DND-41 (cell line): ENCODE data around the gene CRELD1.

Source experiments
- ATAC-seq: fragments of 200-7000 bp; cut with Tn5 transposase; 3 replicates; pipeline ENCODE4 v1.9.1; 2021; ENCODE audit warnings: low read depth; ENCODE audit not compliant: insufficient read depth
- DNase-seq: peaks from one replicate; pipeline ENCODE4 v3.0.0-alpha.2; 2020
- H2AFZ ChIP-seq: 2 replicates; pipeline ENCODE4 v1.6.0; 2012; ENCODE audit warnings: low read depth, low read length
- H3K27ac ChIP-seq: 2 replicates; pipeline ENCODE4 v1.5.1; 2012; ENCODE audit warnings: low read length, inconsistent platforms
- H3K27me3 ChIP-seq: fragments of 200-600 bp; sonication (generic); 2 replicates; pipeline ENCODE4 v1.6.0; 2012; ENCODE audit warnings: low read length, mild to moderate bottlenecking, inconsistent platforms; ENCODE audit not compliant: insufficient read depth, poor library complexity
- H3K36me3 ChIP-seq: 2 replicates; pipeline ENCODE4 v1.5.1; 2012; ENCODE audit warnings: low read length, inconsistent platforms; ENCODE audit not compliant: insufficient read depth
- H3K4me1 ChIP-seq: 2 replicates; pipeline ENCODE4 v1.5.1; 2012; ENCODE audit warnings: mild to moderate bottlenecking, low read length; ENCODE audit not compliant: insufficient read depth
- H3K4me2 ChIP-seq: 2 replicates; pipeline ENCODE4 v1.6.0; 2012; ENCODE audit warnings: mild to moderate bottlenecking, moderate library complexity, low read length, inconsistent platforms; ENCODE audit not compliant: insufficient read depth
- H3K4me3 ChIP-seq, 2 experiments: fragments of 200-600 bp in 1 of 2; shearing (Covaris generic) in 1 of 2; 2 replicates each; pipeline ENCODE4 v1.5.1; 2012 to 2016; ENCODE audit warnings: inconsistent platforms in 2 of 2, low read length in 2 of 2, mild to moderate bottlenecking in 2 of 2, low read depth in 1 of 2, moderate library complexity in 1 of 2
- H3K79me2 ChIP-seq: 2 replicates; pipeline ENCODE4 v1.6.0; 2012; ENCODE audit warnings: low read length, inconsistent platforms; ENCODE audit not compliant: insufficient read depth
- H3K9ac ChIP-seq: 2 replicates; pipeline ENCODE4 v1.6.0; 2012; ENCODE audit warnings: low read depth, mild to moderate bottlenecking, inconsistent platforms, low read length, moderate library complexity
- H3K9me3 ChIP-seq: 2 replicates; pipeline ENCODE4 v1.5.1; 2012; ENCODE audit warnings: low read length, moderate library complexity, mild to moderate bottlenecking, inconsistent platforms; ENCODE audit not compliant: insufficient read depth, severe bottlenecking
- H4K20me1 ChIP-seq: 2 replicates; pipeline ENCODE4 v1.6.0; 2012; ENCODE audit warnings: low read length; ENCODE audit not compliant: insufficient read depth
- EZH2 ChIP-seq: IDR thresholded peaks from 3 replicates; pipeline ENCODE4 v1.6.1; 2012; ENCODE audit warnings: borderline replicate concordance, low read depth, mild to moderate bottlenecking, moderate library complexity, low read length, inconsistent platforms; ENCODE audit not compliant: severe bottlenecking
- TF ChIP-seq, protein P1 (sequence below): IDR thresholded peaks from 2 replicates; pipeline ENCODE4 v1.5.1; 2012; ENCODE audit warnings: borderline replicate concordance, low read length, moderate library complexity, mild to moderate bottlenecking; ENCODE audit not compliant: poor library complexity, severe bottlenecking; ENCODE audit errors: extremely low read depth

Gene CRELD1

DNA sequence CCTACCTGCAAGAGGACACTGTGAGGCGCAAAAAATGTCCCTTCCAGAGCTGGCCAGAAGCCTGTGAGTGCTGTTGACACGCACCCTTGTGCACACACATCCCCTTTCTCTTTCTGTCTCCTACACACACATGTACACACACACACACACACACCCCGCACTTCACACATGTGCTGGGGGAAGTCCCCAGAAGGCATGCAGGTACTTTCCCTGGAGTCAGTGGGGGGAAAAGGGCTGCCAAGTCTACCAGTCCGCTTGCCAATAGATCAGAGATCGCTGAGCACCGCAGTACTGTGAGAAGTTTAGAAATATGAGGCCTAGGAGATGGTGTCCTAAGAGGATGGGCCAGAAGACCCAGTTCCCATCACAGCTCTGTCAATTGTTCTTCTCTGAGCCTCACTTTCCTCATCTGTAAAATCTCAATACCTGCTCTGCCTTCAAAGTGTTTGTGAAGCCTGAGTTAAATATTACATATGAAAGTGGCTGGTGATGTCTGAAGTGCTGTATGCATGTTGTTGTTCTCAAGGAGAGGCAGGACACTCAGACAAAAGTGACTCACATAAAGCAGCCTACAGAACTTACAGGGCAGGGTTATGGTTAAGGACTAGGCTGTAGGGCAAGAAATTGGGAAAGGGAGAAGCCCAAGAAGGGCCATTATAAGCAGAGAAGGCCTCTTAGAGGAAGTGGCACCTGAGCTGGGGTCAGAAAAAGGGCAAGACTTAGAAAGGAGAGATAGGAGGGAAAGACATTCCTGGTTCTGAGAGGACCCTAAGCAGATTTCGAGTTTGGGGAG lies 24.2 kb upstream of the CRELD1 start:
- H3K9ac ChIP-seq = no peak overlapping the region
- ATAC-seq (no peak), DNase-seq (no peak)
- no peaks in the 10 kb centered on the region for H3K79me2 ChIP-seq
- no peaks in the 10 kb centered on the region for H3K36me3 ChIP-seq
- H3K27ac ChIP-seq = no peak overlapping the region
- no peak for TF ChIP-seq EZH2
- TF ChIP-seq, protein P1, sequence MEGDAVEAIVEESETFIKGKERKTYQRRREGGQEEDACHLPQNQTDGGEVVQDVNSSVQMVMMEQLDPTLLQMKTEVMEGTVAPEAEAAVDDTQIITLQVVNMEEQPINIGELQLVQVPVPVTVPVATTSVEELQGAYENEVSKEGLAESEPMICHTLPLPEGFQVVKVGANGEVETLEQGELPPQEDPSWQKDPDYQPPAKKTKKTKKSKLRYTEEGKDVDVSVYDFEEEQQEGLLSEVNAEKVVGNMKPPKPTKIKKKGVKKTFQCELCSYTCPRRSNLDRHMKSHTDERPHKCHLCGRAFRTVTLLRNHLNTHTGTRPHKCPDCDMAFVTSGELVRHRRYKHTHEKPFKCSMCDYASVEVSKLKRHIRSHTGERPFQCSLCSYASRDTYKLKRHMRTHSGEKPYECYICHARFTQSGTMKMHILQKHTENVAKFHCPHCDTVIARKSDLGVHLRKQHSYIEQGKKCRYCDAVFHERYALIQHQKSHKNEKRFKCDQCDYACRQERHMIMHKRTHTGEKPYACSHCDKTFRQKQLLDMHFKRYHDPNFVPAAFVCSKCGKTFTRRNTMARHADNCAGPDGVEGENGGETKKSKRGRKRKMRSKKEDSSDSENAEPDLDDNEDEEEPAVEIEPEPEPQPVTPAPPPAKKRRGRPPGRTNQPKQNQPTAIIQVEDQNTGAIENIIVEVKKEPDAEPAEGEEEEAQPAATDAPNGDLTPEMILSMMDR = no peak
- no peaks in the 10 kb centered on the region for H3K9me3 ChIP-seq
- H3K4me2 ChIP-seq = no peak overlapping the region
- no peak overlapping the region for H2AFZ ChIP-seq
- no peaks in the 10 kb centered on the region for H3K27me3 ChIP-seq
- no peaks in the 10 kb centered on the region for H3K4me1 ChIP-seq
- H3K4me3 ChIP-seq = no peak overlapping the region
- no peaks in the 10 kb centered on the region for H4K20me1 ChIP-seq

DNA sequence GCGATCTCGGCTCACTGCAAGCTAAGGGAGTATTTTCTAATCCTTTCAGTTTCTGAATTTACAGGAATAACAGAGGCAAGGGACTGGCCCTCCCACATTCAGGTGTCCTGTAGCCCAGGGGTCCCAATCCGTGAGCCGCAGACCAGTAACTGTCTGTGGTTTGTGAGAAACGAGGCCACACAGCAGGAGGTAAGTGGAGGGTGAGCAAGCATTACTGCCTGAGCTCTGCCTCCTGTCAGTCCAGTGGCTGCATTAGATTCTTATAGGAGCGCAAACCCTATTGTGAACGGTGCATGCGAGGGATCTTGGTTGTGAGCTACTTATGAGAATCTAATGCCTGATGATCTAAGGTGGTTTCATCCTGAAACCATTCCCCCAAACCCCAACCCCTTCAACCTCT lies 21.8 kb upstream of the CRELD1 start:
- H3K79me2 ChIP-seq = no peaks in the 10 kb centered on the region
- H2AFZ ChIP-seq = no peak overlapping the region
- no peaks in the 10 kb centered on the region for H4K20me1 ChIP-seq
- no peak overlapping the region for H3K9ac ChIP-seq
- peaks cover 6% of the 10 kb centered on the region for H3K27me3 ChIP-seq
- H3K4me3 ChIP-seq = no peak overlapping the region
- H3K4me1 ChIP-seq = peaks cover 15% of the 10 kb centered on the region
- no peaks in the 10 kb centered on the region for H3K36me3 ChIP-seq
- no peak for ATAC-seq
- no peak overlapping the region for H3K4me2 ChIP-seq
- no peaks in the 10 kb centered on the region for H3K9me3 ChIP-seq
- DNase-seq = no peak
- H3K27ac ChIP-seq = no peak overlapping the region
- TF ChIP-seq, protein P1 = no peak
- no peak for TF ChIP-seq EZH2

DNA sequence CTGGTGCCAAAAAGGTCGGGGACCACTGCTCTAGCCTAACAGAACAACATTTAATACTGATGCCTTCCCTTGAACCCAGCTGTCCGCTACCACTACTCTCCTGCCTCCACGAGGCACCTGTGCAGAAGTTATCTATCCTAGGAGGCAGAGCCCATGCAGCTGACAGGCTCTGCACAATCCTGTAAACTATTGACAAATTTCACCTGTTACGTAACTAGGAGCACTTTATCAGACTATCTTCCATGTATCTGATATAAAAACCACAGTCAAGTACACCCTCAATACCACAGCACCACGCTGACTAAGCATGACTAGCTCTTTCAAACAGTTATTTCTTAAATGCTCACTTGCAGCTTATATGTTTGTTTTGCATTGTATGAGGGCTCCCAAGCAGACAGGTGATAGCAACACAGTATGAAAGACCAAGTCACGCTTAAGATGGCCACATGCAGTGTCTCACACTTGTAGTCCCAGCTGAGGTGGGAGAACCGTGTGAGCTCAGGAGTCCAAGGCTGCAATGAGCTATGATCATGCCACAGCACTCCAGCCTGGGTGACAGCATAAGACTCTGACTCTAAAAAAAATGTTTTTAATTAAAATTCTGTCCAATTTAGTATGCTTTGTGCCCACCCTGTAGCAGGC lies 21.2 kb upstream of the CRELD1 start:
- Histone ChIP-seq H3K9me3 (no peaks in the 10 kb centered on the region), H3K36me3 (no peaks in the 10 kb centered on the region), H3K9ac (no peak overlapping the region), H4K20me1 (no peaks in the 10 kb centered on the region), H3K4me1 (peaks cover 21% of the 10 kb centered on the region), H3K27ac (no peak overlapping the region), H3K4me3 (no peak overlapping the region), H3K4me2 (no peak overlapping the region), H2AFZ (no peak overlapping the region), H3K27me3 (peaks cover 6% of the 10 kb centered on the region), H3K79me2 (no peaks in the 10 kb centered on the region)
- TF ChIP-seq, protein P1 = no peak
- TF ChIP-seq EZH2 = no peak
- ATAC-seq (no peak; the same call in 2 of the 3 replicates), DNase-seq (no peak)
